ENCODE measurements around the gene ALKBH4. TPM values are rescaled to one million over a fixed set of nuclear protein-coding genes. Genes with fewer than 3 reads are reported as not detected.

Gene ALKBH4
- total RNA-seq, 2 experiments from 2014 or later = 2.9 to 3.5 TPM

DNA sequence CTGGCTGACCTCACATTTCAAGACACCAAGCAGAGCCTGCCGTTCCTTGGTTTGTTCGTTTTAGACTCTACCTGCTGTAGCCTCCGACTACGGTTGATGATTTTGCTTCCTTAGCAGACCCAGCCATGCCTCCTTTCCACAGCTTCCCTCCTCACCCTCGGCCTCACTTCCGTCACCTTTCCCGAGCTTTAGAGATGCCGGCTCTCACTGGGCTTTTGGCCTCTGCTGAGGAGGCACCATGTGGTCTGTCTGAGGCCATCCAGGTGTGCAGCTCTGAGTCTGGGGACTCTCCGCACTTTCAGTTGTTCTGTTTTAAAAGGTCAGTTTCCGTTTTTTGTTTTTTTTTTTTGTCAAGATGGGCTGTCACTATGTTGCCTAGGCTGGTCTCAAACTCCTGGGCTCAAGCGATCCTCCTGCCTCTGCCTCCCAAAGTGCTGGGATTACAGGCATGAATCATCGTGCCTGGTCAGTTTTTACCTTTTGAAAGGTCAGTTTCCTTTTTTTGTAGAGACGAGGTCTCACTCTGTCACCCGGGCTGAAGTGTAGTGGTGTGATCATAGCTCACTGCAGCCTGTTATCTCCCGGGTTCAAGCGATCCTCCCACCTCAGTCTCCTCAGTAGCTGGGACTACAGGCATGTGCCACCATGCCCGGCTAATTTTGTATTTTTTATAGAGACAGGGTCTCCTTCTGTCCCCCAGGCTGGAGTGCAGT is 19.5 kb downstream of the ALKBH4 start:
- Histone ChIP-seq H3K4me1 (ENCODE audit: insufficient read depth, low read length) (peaks cover 1% of the 10 kb centered on the region), H3K9me3 (ENCODE audit: control insufficient read depth in 1 of 2, insufficient read depth in 1 of 2, low read length in 2 of 2) (no peaks in the 10 kb centered on the region), H3K27ac (ENCODE audit: low read depth in 1 of 2, low read length in 2 of 2) (no peak overlapping the region), H3K4me3 (ENCODE audit: low read length) (no peak overlapping the region), H3K27me3 (ENCODE audit: control insufficient read depth in 1 of 2, insufficient read depth in 2 of 2, low read length in 2 of 2) (no peaks in the 10 kb centered on the region), H3K36me3 (ENCODE audit: insufficient read depth, low read length) (peaks cover 38% of the 10 kb centered on the region)
- Mint-ChIP-seq H3K27me3 (no peaks in the 10 kb centered on the region), H3K9me3 (no peaks in the 10 kb centered on the region), H3K4me3 (no peak overlapping the region), H3K4me1 (ENCODE audit: low read depth) (no peaks in the 10 kb centered on the region), H3K27ac (no peak overlapping the region), H3K36me3 (ENCODE audit: low read depth) (peaks cover 6% of the 10 kb centered on the region)
- ATAC-seq (ENCODE audit: poor library complexity) (no peak), DNase-seq (no peak)
- CTCF ChIA-PET = interaction anchor here (1.4 kb wide), 1 partner anchor 33 kb away, joined by 4 read pairs; no protein-coding TSS in a partner anchor
- intact Hi-C loops (cut with DNase I, micrococcal nuclease) = no loop called here
- POLR2A ChIA-PET = no interaction called here
- TF ChIP-seq, protein P1, sequence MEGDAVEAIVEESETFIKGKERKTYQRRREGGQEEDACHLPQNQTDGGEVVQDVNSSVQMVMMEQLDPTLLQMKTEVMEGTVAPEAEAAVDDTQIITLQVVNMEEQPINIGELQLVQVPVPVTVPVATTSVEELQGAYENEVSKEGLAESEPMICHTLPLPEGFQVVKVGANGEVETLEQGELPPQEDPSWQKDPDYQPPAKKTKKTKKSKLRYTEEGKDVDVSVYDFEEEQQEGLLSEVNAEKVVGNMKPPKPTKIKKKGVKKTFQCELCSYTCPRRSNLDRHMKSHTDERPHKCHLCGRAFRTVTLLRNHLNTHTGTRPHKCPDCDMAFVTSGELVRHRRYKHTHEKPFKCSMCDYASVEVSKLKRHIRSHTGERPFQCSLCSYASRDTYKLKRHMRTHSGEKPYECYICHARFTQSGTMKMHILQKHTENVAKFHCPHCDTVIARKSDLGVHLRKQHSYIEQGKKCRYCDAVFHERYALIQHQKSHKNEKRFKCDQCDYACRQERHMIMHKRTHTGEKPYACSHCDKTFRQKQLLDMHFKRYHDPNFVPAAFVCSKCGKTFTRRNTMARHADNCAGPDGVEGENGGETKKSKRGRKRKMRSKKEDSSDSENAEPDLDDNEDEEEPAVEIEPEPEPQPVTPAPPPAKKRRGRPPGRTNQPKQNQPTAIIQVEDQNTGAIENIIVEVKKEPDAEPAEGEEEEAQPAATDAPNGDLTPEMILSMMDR (IDR thresholded peaks at IDR 0.05) = no peak

DNA sequence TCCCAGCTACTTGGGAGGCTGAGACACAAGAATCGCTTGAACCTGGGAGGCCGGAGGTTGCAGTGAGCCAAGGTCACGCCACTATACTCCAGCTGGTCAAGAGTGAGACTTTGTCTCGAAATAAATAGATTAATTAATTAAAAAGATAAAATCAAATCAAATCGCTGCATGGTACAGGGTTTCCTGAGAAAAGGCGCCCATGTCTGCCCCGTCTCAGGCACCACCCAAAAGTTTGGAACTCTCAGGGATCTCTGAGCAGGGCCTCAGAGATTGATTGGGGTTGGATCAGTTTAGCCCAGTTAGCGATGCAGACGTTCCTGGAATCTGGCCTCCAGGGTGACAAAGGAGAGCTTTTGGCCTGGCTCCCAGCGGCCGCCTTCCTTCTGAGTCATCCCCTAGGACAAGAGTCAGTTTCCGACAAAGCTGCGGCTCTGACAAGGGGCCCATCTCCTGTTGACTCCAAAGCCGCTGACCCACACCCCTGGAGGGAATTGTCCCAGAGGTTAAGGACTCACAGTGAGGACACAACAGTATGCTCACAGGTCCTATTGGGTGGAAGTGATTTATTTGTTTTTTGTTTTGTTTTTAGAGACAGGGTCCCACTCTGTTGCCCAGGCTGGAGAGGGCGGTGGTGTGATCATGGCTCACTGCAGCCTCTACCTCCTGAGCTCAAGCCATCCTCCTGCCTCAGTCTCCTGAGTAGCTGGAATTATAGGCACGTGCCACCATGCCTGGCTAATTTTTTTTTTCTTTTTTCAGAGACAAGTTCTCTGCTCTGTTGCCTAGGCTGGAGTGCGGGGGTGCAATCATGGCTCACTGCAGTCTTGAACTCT is 24.5 kb downstream of the ALKBH4 start:
- Histone ChIP-seq H3K36me3 (ENCODE audit: insufficient read depth, low read length) (peaks cover 29% of the 10 kb centered on the region), H3K27ac (ENCODE audit: low read depth in 1 of 2, low read length in 2 of 2) (no peak overlapping the region), H3K9me3 (ENCODE audit: control insufficient read depth in 1 of 2, insufficient read depth in 1 of 2, low read length in 2 of 2) (no peaks in the 10 kb centered on the region), H3K4me3 (ENCODE audit: low read length) (no peak overlapping the region), H3K27me3 (ENCODE audit: control insufficient read depth in 1 of 2, insufficient read depth in 2 of 2, low read length in 2 of 2) (no peaks in the 10 kb centered on the region), H3K4me1 (ENCODE audit: insufficient read depth, low read length) (peaks cover 5% of the 10 kb centered on the region)
- Mint-ChIP-seq H3K4me1 (ENCODE audit: low read depth) (peaks cover 5% of the 10 kb centered on the region), H3K36me3 (ENCODE audit: low read depth) (peaks cover 11% of the 10 kb centered on the region), H3K9me3 (no peaks in the 10 kb centered on the region), H3K4me3 (no peak overlapping the region), H3K27me3 (no peaks in the 10 kb centered on the region), H3K27ac (no peak overlapping the region)
- CTCF ChIA-PET = interaction anchor here (0.8 to 1.8 kb wide), 2 partner anchors 28 to 36 kb away, joined by 4 to 6 read pairs; no protein-coding TSS in a partner anchor
- no peak for ATAC-seq (ENCODE audit: poor library complexity)
- intact Hi-C loops (cut with DNase I, micrococcal nuclease) = no loop called here
- TF ChIP-seq, protein P1 (IDR thresholded peaks at IDR 0.05) = no peak
- POLR2A ChIA-PET = no interaction called here
- DNase-seq = no peak

DNA sequence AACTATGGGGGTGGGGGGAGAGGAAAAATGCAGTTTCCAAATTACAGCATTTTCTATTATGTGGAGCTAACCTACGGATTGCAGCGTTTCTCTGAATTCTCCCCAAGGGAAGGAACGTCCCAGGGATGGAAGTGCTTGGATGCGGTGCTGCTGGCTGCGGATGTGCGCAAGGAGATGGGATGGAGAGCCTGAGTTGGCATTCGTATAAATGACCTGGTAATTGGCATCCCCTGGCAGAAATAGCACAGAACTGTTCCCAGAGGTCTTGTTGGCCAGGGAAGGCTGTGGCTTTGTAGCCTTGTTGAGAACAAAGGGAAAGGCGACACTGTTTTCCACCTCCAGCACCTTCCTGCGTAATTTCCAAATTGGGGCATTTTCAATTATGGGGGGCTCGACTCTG is 28.5 kb downstream of the ALKBH4 start:
- H3K4me3 ChIP-seq (ENCODE audit: low read length) = no peak overlapping the region
- no peak for DNase-seq
- peaks cover 41% of the 10 kb centered on the region for H3K4me1 ChIP-seq (ENCODE audit: insufficient read depth, low read length)
- Mint-ChIP-seq H3K27me3 (no peaks in the 10 kb centered on the region), H3K9me3 (no peaks in the 10 kb centered on the region), H3K36me3 (ENCODE audit: low read depth) (peaks cover 19% of the 10 kb centered on the region), H3K4me3 (peak overlapping the region; percentile 38), H3K27ac (peak overlapping the region; percentile 97), H3K4me1 (ENCODE audit: low read depth) (peaks cover 27% of the 10 kb centered on the region)
- TF ChIP-seq, protein P1 (IDR thresholded peaks at IDR 0.05) = no peak
- intact Hi-C loops (cut with DNase I, micrococcal nuclease) = no loop called here
- ChIA-PET CTCF (interaction anchor here (1.7 to 4.0 kb wide), 3 partner anchors 14 to 31 kb away, joined by 3 to 13 read pairs (median 11); no protein-coding TSS in a partner anchor), POLR2A (interaction anchor here (1.6 kb wide), 1 partner anchor 11 kb away, joined by 3 read pairs; no protein-coding TSS in a partner anchor)
- H3K9me3 ChIP-seq (ENCODE audit: control insufficient read depth in 1 of 2, insufficient read depth in 1 of 2, low read length in 2 of 2) = no peaks in the 10 kb centered on the region
- no peak for ATAC-seq (ENCODE audit: poor library complexity)
- H3K36me3 ChIP-seq (ENCODE audit: insufficient read depth, low read length) = peaks cover 16% of the 10 kb centered on the region
- H3K27ac ChIP-seq (ENCODE audit: low read depth in 1 of 2, low read length in 2 of 2) = no peak overlapping the region
- no peaks in the 10 kb centered on the region for H3K27me3 ChIP-seq (ENCODE audit: control insufficient read depth in 1 of 2, insufficient read depth in 2 of 2, low read length in 2 of 2)

Measured in CD4-positive, alpha-beta T cell (primary cell).